ENCODE data around the gene RAPGEF3.

RAPGEF3 gene

DNA sequence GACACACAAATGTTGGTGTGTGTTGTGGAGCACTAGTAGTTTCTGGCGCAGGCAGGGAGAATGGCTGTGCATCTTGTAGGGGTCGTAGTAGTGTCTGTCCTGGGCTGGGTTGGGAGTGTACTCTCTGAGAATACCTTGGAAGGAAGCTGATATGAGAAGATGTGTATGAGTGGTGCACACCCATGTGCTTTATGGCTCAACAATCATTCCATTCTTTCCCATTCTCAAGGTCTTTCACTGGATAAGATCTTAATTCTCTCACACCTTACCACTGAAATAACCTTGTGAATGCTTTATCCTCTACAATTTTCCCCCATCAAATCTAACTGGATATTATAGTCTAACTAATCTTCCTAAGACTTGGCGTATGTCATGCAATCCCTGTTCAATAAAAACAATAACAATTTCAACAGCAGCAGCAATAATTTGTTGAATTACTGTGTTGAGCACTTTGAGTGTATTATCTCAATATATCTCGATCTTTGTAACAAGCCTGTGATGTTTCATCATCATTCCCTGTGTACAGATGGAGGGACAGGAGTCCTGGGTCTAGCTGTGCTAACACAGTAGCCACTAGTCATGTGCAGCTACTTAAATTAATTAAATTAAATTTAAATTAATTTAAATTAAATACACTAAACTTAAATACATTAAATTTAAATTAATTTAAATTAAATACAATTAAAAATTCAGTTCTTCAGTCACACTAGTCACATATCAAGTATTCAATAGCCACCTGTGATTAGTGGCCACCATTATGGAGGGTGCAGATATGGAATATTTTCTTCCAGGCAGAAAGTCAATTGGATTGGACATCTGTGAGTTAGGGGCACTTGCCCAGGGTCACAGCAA, 10.8 kb upstream of the RAPGEF3 start:
- TF ChIP-seq, protein P1, sequence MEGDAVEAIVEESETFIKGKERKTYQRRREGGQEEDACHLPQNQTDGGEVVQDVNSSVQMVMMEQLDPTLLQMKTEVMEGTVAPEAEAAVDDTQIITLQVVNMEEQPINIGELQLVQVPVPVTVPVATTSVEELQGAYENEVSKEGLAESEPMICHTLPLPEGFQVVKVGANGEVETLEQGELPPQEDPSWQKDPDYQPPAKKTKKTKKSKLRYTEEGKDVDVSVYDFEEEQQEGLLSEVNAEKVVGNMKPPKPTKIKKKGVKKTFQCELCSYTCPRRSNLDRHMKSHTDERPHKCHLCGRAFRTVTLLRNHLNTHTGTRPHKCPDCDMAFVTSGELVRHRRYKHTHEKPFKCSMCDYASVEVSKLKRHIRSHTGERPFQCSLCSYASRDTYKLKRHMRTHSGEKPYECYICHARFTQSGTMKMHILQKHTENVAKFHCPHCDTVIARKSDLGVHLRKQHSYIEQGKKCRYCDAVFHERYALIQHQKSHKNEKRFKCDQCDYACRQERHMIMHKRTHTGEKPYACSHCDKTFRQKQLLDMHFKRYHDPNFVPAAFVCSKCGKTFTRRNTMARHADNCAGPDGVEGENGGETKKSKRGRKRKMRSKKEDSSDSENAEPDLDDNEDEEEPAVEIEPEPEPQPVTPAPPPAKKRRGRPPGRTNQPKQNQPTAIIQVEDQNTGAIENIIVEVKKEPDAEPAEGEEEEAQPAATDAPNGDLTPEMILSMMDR (IDR thresholded peaks at IDR 0.05; ENCODE audit: low read depth, low read length), result no peak
- no peak for DNase-seq (ENCODE audit: extremely low read depth, low read depth)

DNA sequence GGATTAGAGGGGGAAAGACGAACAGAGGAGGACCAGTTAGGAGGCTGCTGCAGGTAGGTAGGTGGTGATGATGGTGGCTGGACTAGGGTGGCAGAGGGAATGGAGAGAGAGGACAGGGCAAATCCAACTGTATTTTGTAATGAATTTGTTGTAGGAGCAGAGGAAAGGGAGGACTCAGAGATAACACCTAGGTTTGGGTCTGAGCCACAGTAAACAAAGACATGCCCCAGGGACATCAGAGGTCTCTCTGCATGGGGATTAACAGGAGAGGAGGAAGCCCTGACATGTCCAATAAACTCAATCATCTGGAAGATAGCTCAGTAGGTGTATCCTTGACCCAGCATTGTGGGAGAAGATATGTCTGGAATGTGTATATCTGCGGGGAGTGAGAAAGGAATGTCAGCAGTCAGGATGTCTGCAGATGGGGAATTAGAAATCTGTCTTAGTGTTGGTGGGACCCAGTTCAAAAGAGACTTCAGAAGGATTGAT, 9.7 kb upstream of the RAPGEF3 start:
- DNase-seq (ENCODE audit: extremely low read depth, low read depth), result no peak
- TF ChIP-seq, protein P1 (IDR thresholded peaks at IDR 0.05; ENCODE audit: low read depth, low read length), result no peak

DNA sequence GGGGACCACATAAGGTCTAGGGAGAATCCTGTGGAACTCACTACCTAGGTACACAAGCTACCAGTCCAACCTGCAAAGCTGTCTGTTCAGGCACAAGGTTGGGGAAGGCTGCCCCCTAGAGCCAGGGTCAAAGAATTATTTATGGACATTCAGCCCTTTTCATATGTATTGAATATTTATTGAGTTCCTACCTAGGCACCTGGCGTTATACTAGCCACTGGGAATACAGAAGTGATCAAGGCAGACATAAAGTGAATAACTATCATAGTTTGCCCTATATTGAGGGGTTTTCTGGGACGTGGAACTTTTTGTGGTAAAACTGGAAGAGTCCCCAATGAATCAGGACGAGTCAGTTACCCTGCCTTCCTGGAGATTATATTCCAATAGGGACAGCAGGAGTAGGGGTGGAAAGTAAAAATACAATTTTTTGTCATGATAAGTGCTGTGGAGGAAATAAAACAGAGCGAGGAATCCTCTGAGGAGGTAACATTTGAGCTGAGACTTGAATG, 8.6 kb upstream of the RAPGEF3 start:
- no peak for DNase-seq (ENCODE audit: extremely low read depth, low read depth)
- TF ChIP-seq, protein P1 (IDR thresholded peaks at IDR 0.05; ENCODE audit: low read depth, low read length), result peak; percentile 55

DNA sequence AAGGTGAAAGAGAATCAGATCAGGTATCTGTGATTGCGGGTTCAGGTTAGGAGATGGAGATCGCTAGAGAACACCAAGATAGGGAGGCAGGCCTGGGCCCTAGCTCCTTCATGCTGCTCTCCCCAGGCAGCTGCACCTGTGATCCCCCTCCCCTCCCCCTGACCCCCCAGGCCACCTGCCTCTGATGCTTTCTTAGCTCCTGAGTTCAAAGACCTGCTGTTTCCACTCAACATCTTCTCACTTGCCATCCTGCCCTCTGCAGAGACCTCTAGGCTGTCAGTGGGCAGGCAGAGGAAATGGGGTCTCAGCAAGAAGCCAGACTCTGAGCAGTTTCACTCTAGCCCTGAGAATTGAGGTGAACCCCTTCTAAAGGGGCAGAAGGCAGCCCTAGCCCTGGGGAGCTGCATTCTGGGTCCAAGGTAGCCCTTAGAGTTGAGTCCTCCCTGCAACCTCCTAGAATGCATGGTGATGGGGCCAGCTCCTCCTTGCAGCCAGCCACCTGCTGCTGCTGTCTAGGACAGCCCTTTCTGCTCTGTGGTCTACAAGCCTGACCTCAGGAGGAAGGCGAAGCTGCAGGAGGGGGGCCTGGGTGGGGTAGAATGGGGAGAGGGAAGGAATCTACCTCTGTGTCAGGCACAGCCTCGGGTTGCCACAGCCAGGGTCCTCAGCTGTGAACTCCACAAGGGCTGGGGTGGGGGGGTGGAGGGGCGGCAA, 8.0 kb upstream of the RAPGEF3 start:
- TF ChIP-seq, protein P1 (IDR thresholded peaks at IDR 0.05; ENCODE audit: low read depth, low read length), result no peak
- no peak for DNase-seq (ENCODE audit: extremely low read depth, low read depth)

DNA sequence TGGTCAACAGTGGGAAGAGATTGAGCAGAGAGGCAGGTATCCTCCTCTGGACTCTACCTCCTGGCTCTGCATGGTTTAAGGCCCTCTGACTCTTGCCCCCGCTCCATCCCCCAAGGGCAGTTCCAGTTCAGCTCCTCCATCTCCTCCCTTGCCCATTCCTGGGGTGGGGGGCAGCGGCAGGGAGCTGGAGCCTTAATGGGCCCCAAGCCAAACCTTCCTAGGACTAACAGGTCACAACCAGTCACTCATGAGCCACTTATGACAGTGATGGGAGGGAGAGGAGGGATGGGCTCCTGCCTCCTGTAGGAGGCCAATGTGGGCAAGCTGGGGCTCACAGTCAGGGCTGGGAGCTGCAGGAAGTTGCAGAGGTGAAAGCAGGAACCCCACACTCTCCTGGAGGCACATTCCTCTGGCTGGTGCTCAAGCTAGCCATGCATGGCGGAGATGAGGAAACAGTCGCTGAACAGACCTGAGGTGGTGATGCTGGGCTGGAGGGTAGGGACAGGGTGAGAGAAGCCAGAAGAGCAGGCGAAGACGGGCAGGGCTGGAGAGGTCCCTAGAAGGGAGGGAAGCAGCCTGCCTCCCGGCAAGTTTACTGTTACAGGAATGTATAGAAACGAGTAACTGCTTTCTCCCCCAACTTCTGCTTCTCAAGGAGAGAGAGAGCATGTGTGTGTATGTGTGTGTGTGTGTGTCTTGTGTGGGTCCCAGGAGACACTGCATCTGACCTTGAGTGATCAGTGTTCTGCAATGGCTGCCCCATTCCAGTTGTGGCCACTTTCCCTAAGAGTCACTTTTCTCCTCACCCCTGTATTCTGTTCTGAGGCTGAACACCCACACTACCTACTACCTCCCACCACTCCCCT, 5.0 kb upstream of the RAPGEF3 start:
- TF ChIP-seq, protein P1 (IDR thresholded peaks at IDR 0.05; ENCODE audit: low read depth, low read length), result no peak
- DNase-seq (ENCODE audit: extremely low read depth, low read depth), result no peak

DNA sequence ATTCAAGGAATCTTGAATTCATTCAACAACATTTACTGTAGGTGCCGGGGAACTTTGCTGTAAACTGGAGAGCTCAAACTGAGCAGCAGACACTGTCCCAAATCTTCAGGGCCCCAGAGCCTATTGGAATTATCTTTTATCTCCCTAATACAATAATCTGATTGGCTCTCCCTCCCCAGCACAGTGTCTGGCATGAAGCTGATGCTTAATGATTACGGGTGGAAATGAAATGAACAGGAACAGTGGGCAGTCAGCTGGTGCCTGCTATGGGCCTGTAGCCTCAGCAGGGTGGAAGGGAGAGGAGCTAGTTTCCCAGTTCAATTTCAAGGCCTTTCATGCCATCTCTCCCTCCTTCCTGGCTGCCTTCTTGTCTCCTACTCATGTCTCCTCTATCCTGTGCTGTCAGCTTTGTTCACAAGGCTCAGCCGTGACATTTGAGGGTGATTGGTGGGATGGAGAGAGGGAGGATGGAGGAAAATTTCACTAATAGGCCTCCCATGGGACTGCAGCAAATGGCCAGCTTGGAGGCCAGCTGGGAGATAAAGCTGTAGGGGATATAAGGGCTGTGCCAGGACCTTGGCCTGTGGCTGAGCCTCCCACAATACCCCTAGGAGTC, 4.3 kb upstream of the RAPGEF3 start:
- no peak for DNase-seq (ENCODE audit: extremely low read depth, low read depth)
- TF ChIP-seq, protein P1 (IDR thresholded peaks at IDR 0.05; ENCODE audit: low read depth, low read length), result no peak
